MM.1S (cell line): ENCODE measurements around the gene STRA6.

Experiments used
- EZH2 ChIP-seq: fragments of 300-600 bp; sonication (generic); optimal IDR thresholded peaks from 2 replicates; pipeline ENCODE3; 2017; ENCODE audit warnings: low read depth, mild to moderate bottlenecking, antibody characterized with exemption, low read length, mixed read lengths
- TF ChIP-seq, protein P1 (sequence below): fragments of 300-600 bp; sonication (generic); IDR thresholded peaks from 2 replicates; pipeline ENCODE4 v1.5.1; 2016; ENCODE audit warnings: antibody characterized with exemption, low read length, mixed read lengths

DNA sequence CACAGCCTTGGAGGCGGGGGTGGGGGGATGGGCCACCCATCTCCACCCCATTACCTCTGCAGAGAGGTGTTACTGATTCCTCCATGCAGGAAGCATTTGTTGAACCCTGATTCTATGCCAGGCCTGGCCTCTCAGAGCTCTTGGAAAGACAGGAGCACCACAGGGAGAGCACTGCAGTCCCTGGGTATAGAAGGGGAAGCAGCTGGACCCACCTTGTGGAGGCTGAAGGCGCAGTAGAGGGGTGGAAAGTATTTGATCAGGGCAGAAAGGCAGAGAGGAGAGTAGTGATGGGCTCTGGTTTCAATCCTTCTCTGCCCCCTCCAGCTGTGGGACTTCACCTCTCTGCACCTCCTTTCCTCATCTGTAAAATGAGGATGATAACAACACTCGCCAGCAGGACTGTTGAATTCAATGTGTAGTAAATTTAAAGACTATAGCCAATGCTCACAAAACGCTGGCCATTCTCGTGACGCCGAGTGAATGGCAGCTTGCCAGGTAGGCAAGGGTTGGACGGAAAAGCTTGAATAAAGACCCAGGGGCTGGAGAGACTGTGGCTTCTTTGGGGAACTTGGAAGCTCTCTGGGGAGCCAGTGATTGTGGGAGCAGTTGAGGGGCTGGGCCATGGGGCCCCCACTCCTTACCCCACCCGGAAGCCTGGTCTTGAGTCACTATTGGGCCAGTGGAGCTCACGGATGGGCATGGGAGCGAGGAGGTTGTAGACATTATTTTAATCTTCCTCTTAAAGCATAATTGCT is 25.6 kb upstream of the STRA6 start:
- no peak for TF ChIP-seq EZH2
- TF ChIP-seq, protein P1, sequence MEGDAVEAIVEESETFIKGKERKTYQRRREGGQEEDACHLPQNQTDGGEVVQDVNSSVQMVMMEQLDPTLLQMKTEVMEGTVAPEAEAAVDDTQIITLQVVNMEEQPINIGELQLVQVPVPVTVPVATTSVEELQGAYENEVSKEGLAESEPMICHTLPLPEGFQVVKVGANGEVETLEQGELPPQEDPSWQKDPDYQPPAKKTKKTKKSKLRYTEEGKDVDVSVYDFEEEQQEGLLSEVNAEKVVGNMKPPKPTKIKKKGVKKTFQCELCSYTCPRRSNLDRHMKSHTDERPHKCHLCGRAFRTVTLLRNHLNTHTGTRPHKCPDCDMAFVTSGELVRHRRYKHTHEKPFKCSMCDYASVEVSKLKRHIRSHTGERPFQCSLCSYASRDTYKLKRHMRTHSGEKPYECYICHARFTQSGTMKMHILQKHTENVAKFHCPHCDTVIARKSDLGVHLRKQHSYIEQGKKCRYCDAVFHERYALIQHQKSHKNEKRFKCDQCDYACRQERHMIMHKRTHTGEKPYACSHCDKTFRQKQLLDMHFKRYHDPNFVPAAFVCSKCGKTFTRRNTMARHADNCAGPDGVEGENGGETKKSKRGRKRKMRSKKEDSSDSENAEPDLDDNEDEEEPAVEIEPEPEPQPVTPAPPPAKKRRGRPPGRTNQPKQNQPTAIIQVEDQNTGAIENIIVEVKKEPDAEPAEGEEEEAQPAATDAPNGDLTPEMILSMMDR: no peak
